ENCODE data around the gene PIGZ.

DNA sequence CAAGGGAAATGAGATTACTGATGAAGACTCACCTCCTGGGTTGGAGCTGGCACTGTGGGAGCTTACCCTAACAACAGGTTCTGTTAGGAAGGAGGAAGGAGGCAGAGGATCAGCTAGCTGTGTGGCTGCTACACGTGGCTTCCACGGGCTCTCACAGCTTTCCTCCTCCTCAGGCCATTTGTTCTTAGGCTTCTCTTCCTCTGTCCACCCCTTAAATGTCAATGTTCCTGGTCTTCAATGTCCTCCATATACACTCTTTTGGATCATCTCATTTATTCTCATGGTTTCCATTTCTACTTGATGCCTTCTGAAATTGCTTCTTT, 5.0 kb downstream of the PIGZ start:
- no peak for TF ChIP-seq POLR2AphosphoS5 (IDR thresholded peaks at IDR 0.05)
- TF ChIP-seq EP300 (IDR thresholded peaks at IDR 0.05) = no peak
